Naive thymus-derived CD8-positive, alpha-beta T cell (primary cell): Measurements from ENCODE around the gene GPHA2. TPM values are rescaled to one million over a fixed set of nuclear protein-coding genes. Genes with fewer than 3 reads are reported as not detected.

Experiments
- ATAC-seq, 2 donors: fragments of 150-1000 bp; cut with Tn5 transposase in 1 of 2; sonication (Bioruptor Pico), chemical (Tn5 transposase) in 1 of 2; 1 replicate in 1 of 2; 2 replicates in 1 of 2; pipeline ENCODE4 v1.10.0; 2021; ENCODE audit warnings: mild to moderate bottlenecking in 2 of 2, moderate library complexity in 2 of 2
- POLR2A ChIA-PET: fragments of 350-600 bp; sonication (Branson Sonifier 250); formaldehyde crosslinking; loops from one replicate; lab custom pipeline; 2021; ENCODE audit warnings: antibody characterized with exemption; lab: Charles Lee
- DNase-seq, 10 donors: peaks; one replicate each; pipeline versions ENCODE4 v3.0.0 to v3.0.0-alpha.2; 2020 to 2022
- H3K27ac Mint-ChIP-seq, 10 donors: one replicate each; pipeline ENCODE4 v1.8.0; 2020 to 2022; ENCODE audit warnings: mild to moderate bottlenecking in 10 of 10, mixed read lengths in 10 of 10, moderate library complexity in 4 of 10, inconsistent platforms in 1 of 10
- H3K27me3 Mint-ChIP-seq, 5 donors: one replicate each; pipeline ENCODE4 v1.8.0; 2021 to 2022; ENCODE audit warnings: mixed read lengths in 5 of 5
- H3K36me3 Mint-ChIP-seq, 3 donors: one replicate each; pipeline ENCODE4 v1.8.0; 2020 to 2022; ENCODE audit warnings: mixed read lengths in 3 of 3, mild to moderate bottlenecking in 2 of 3, inconsistent platforms in 1 of 3
- H3K4me1 Mint-ChIP-seq, 4 donors: one replicate each; pipeline ENCODE4 v1.8.0; 2021 to 2022; ENCODE audit warnings: mixed read lengths in 4 of 4
- H3K4me3 Mint-ChIP-seq, 10 donors: one replicate each; pipeline ENCODE4 v1.8.0; 2020 to 2022; ENCODE audit warnings: mild to moderate bottlenecking in 10 of 10, mixed read lengths in 10 of 10, moderate library complexity in 6 of 10, inconsistent platforms in 1 of 10
- H3K9me3 Mint-ChIP-seq, 9 donors: one replicate each; pipeline ENCODE4 v1.8.0; 2020 to 2022; ENCODE audit warnings: mixed read lengths in 9 of 9, mild to moderate bottlenecking in 3 of 9, inconsistent platforms in 1 of 9, moderate library complexity in 1 of 9
- polyA plus RNA-seq, 3 donors: library from polyadenylated mRNA; unstranded; fragments of 300-500 nt; fragmentation: Illumina TruSeq; gene quantifications; one replicate each; pipeline ENCODE4 v1.2.3, GENCODE V29; 2021
- total RNA-seq, 8 experiments: library from RNA in 2 of 8; stranded (reverse) in 2 of 8; gene quantifications; one replicate each; pipeline ENCODE4 v1.2.3 and lab custom pipeline; 2021 to 2026

Gene GPHA2
- total and polyA plus RNA-seq, 5 experiments from 2014 or later: 0.55 to 0.69 TPM; not detected in 3

- ATAC-seq: no peak
- POLR2A ChIA-PET: interaction anchor here (0.6 to 2.7 kb wide), 8 partner anchors 10 to 661 kb away, joined by 3 to 15 read pairs (median 6); partner anchors contain the start of genes ATG2A and SF1
- DNase-seq: no peak
- Mint-ChIP-seq H3K36me3 (peaks cover 0 to 20% (median 4%) of the 10 kb centered on the region in 3 donors), H3K27me3 (no peaks in the 10 kb centered on the region), H3K9me3 (no peaks in the 10 kb centered on the region), H3K4me1 (peaks cover 5 to 23% (median 20%) of the 10 kb centered on the region in 4 donors), H3K27ac (peak overlapping the region in 6 of 10 donors; percentile 52 to 97 (median 90)), H3K4me3 (peak overlapping the region; percentile 81 to 99 (median 93))
These were observed 9.9 kb downstream of the GPHA2 start for GRCh38 chr11:64925536-64926436.

- no peaks in the 10 kb centered on the region for H3K9me3 Mint-ChIP-seq
- ATAC-seq: no peak
- no peaks in the 10 kb centered on the region for H3K27me3 Mint-ChIP-seq
- DNase-seq: no peak
- peaks cover 5 to 23% (median 20%) of the 10 kb centered on the region in 4 donors for H3K4me1 Mint-ChIP-seq
- peaks cover 0 to 14% (median 4%) of the 10 kb centered on the region in 3 donors for H3K36me3 Mint-ChIP-seq
- POLR2A ChIA-PET: interaction anchor here (0.6 to 2.7 kb wide), 14 partner anchors 9 to 1005 kb away, joined by 3 to 15 read pairs (median 3); partner anchors contain the start of genes ARL2, ATG2A, MAJIN and RASGRP2
- H3K4me3 Mint-ChIP-seq: peak overlapping the region; percentile 81 to 99 (median 93)
- peak overlapping the region in 8 of 10 donors; percentile 60 to 97 (median 82) for H3K27ac Mint-ChIP-seq
These were observed 10.8 kb downstream of the GPHA2 start for GRCh38 chr11:64924910-64925284.

GRCh38 chr11:64923944-64924909 lies 11.5 kb downstream of the GPHA2 start, which contains the start of gene PPP2R5B:
Gene PPP2R5B, plus strand, starts transcription at chr11:64924689. Its CDS starts 1,046 bp downstream, at chr11:64925735.
- Mint-ChIP-seq H3K9me3 (no peaks in the 10 kb centered on the region), H3K27ac (peak within 1 kb of the TSS; percentile 94 to 99 (median 98)), H3K36me3 (peaks cover 0 to 10% (median 2%) of the 10 kb centered on the region in 3 donors), H3K27me3 (no peaks in the 10 kb centered on the region), H3K4me3 (peak within 1 kb of the TSS; percentile 92 to 99 (median 95)), H3K4me1 (peaks cover 5 to 23% (median 20%) of the 10 kb centered on the region in 4 donors)
- ATAC-seq: peak; percentile 93 to 94
- peak; percentile 85 to 94 (median 88) for DNase-seq
- POLR2A ChIA-PET: interaction anchor here (0.6 to 2.7 kb wide), 19 partner anchors 8 to 1515 kb away, joined by 3 to 15 read pairs (median 3); partner anchors contain the start of genes ARL2, ATG2A, MAJIN and MRPL11

GRCh38 chr11:64923151-64923661 lies 12.5 kb downstream of the GPHA2 start:
- H3K27me3 Mint-ChIP-seq: no peaks in the 10 kb centered on the region
- ATAC-seq: no peak
- no peak for DNase-seq
- H3K9me3 Mint-ChIP-seq: no peaks in the 10 kb centered on the region
- peak overlapping the region in 3 of 10 donors; percentile 67 to 99 (median 97) for H3K27ac Mint-ChIP-seq
- POLR2A ChIA-PET: interaction anchor here (0.9 to 2.7 kb wide), 5 partner anchors 7 to 194 kb away, joined by 4 to 15 read pairs (median 7); partner anchors contain the start of genes ATG2A, RASGRP2, SF1 and ZNHIT2
- peaks cover 5 to 28% (median 21%) of the 10 kb centered on the region in 4 donors for H3K4me1 Mint-ChIP-seq
- peaks cover 0 to 5% (median 2%) of the 10 kb centered on the region in 3 donors for H3K36me3 Mint-ChIP-seq
- H3K4me3 Mint-ChIP-seq: peak overlapping the region in 3 of 10 donors; percentile 22 to 96 (median 42)

- Mint-ChIP-seq H3K36me3 (peaks cover 0 to 2% (median 0%) of the 10 kb centered on the region in 3 donors), H3K4me3 (peak overlapping the region in 1 of 10 donors; percentile 69), H3K27ac (peak overlapping the region in 2 of 10 donors; percentile 38 to 41), H3K4me1 (peaks cover 13 to 42% (median 33%) of the 10 kb centered on the region in 4 donors), H3K9me3 (no peaks in the 10 kb centered on the region), H3K27me3 (no peaks in the 10 kb centered on the region)
- POLR2A ChIA-PET: interaction anchor here (0.8 kb wide), 1 partner anchor 12 kb away, joined by 3 read pairs; no protein-coding TSS in a partner anchor
- ATAC-seq (no peak), DNase-seq (no peak)
These were observed 14.3 kb downstream of the GPHA2 start for GRCh38 chr11:64921384-64921783.

- no peaks in the 10 kb centered on the region for H3K9me3 Mint-ChIP-seq
- peaks cover 18 to 49% (median 37%) of the 10 kb centered on the region in 4 donors for H3K4me1 Mint-ChIP-seq
- DNase-seq (no peak), ATAC-seq (no peak)
- H3K36me3 Mint-ChIP-seq: no peaks in the 10 kb centered on the region
- H3K4me3 Mint-ChIP-seq: no peak overlapping the region
- POLR2A ChIA-PET: interaction anchor here (0.8 kb wide), 1 partner anchor 8 kb away, joined by 5 read pairs; no protein-coding TSS in a partner anchor
- H3K27ac Mint-ChIP-seq: peak overlapping the region in 1 of 10 donors; percentile 6
- H3K27me3 Mint-ChIP-seq: no peaks in the 10 kb centered on the region
These were observed 15.6 kb downstream of the GPHA2 start for GRCh38 chr11:64920124-64920523.

- no peaks in the 10 kb centered on the region for H3K27me3 Mint-ChIP-seq
- H3K4me3 Mint-ChIP-seq: no peak overlapping the region
- peaks cover 16 to 48% (median 34%) of the 10 kb centered on the region in 4 donors for H3K4me1 Mint-ChIP-seq
- peaks cover 0 to under 1% (median 0%) of the 10 kb centered on the region in 3 donors for H3K36me3 Mint-ChIP-seq
- no peak for ATAC-seq
- H3K27ac Mint-ChIP-seq: no peak overlapping the region
- no peaks in the 10 kb centered on the region for H3K9me3 Mint-ChIP-seq
- POLR2A ChIA-PET: interaction anchor here (0.6 to 1.1 kb wide), 2 partner anchors 40 to 121 kb away, joined by 3 to 5 read pairs; no protein-coding TSS in a partner anchor
- peak in 1 of 10 donors; percentile 53 for DNase-seq
These were observed 16.1 kb downstream of the GPHA2 start for GRCh38 chr11:64919627-64920026.

- Mint-ChIP-seq H3K4me3 (peak overlapping the region; percentile 86 to 97 (median 90)), H3K9me3 (no peaks in the 10 kb centered on the region), H3K4me1 (peaks cover 15 to 39% (median 26%) of the 10 kb centered on the region in 4 donors), H3K36me3 (peaks cover 0 to 8% (median 0%) of the 10 kb centered on the region in 3 donors), H3K27me3 (no peaks in the 10 kb centered on the region), H3K27ac (peak overlapping the region; percentile 92 to 98 (median 96))
- POLR2A ChIA-PET: interaction anchor here (1.1 kb wide), 1 partner anchor 140 kb away, joined by 3 read pairs; no protein-coding TSS in a partner anchor
- no peak for DNase-seq
- ATAC-seq: no peak
These were observed 17.7 kb downstream of the GPHA2 start for GRCh38 chr11:64918017-64918416.

- Mint-ChIP-seq H3K36me3 (peaks cover 0 to 11% (median under 1%) of the 10 kb centered on the region in 3 donors), H3K27me3 (no peaks in the 10 kb centered on the region), H3K4me1 (peaks cover 15 to 36% (median 26%) of the 10 kb centered on the region in 4 donors), H3K27ac (peak overlapping the region; percentile 92 to 98 (median 96)), H3K9me3 (no peaks in the 10 kb centered on the region), H3K4me3 (peak overlapping the region; percentile 86 to 97 (median 90))
- ATAC-seq (no peak), DNase-seq (no peak)
- POLR2A ChIA-PET: interaction anchor here (1.1 to 1.3 kb wide), 2 partner anchors 54 to 140 kb away, joined by 3 to 4 read pairs; partner anchors contain the start of gene MAJIN
These were observed 18.1 kb downstream of the GPHA2 start for GRCh38 chr11:64917663-64917995.

- peak within 1 kb of the TSS; percentile 86 to 97 (median 90) for H3K4me3 Mint-ChIP-seq
- no peaks in the 10 kb centered on the region for H3K9me3 Mint-ChIP-seq
- peaks cover 15 to 36% (median 26%) of the 10 kb centered on the region in 4 donors for H3K4me1 Mint-ChIP-seq
- H3K27me3 Mint-ChIP-seq: no peaks in the 10 kb centered on the region
- DNase-seq (peak; percentile 95 to 99 (median 98)), ATAC-seq (peak; percentile 97)
- H3K36me3 Mint-ChIP-seq: peaks cover 0 to 16% (median 3%) of the 10 kb centered on the region in 3 donors
- POLR2A ChIA-PET: interaction anchor here (0.6 to 2.7 kb wide), 7 partner anchors 8 to 139 kb away, joined by 3 to 15 read pairs (median 4); partner anchors contain the start of genes MAJIN, PPP2R5B and SF1
- H3K27ac Mint-ChIP-seq: peak within 1 kb of the TSS; percentile 92 to 98 (median 96)
These were observed 18.7 kb downstream of the GPHA2 start, which contains the start of gene ATG2A for GRCh38 chr11:64916775-64917662. Gene ATG2A, minus strand, starts transcription at chr11:64917209. Its CDS starts 74 bp downstream, at chr11:64917135.
